Activated CD4-positive, alpha-beta T cell treated with anti-CD3 and anti-CD28 coated beads, Interleukin-2, amount 10 ng/mL, durations not matched to agents 24 days and 14 days (primary cell): ENCODE measurements around the gene RAP1A. TPM values are rescaled to one million over a fixed set of nuclear protein-coding genes. Genes with fewer than 3 reads are reported as not detected.

Experiments
- DNase-seq: peaks from one replicate; pipeline ENCODE4 v3.0.0; 2022
- H3K27ac Mint-ChIP-seq: one replicate; pipeline ENCODE4 v1.8.0; 2022; ENCODE audit warnings: mild to moderate bottlenecking, mixed read lengths
- H3K27me3 Mint-ChIP-seq: one replicate; pipeline ENCODE4 v1.8.0; 2022; ENCODE audit warnings: mixed read lengths
- H3K36me3 Mint-ChIP-seq: one replicate; pipeline ENCODE4 v1.8.0; 2022; ENCODE audit warnings: low read depth, mild to moderate bottlenecking, mixed read lengths
- H3K4me1 Mint-ChIP-seq: one replicate; pipeline ENCODE4 v1.8.0; 2021; ENCODE audit warnings: mixed read lengths
- H3K4me3 Mint-ChIP-seq: one replicate; pipeline ENCODE4 v1.8.0; 2022; ENCODE audit warnings: mild to moderate bottlenecking, moderate library complexity, mixed read lengths
- H3K9me3 Mint-ChIP-seq: one replicate; pipeline ENCODE4 v1.8.0; 2021; ENCODE audit warnings: mixed read lengths
- intact Hi-C: fragments of 100-400 bp; cut with micrococcal nuclease; formaldehyde crosslinking; loops from one replicate; pipeline ENCODE4 v1.15.1; 2023
- total RNA-seq: library from RNA; stranded (reverse); gene quantifications from 2 replicates; pipeline ENCODE4 v1.2.3, GENCODE V29; 2022

Gene RAP1A
- total RNA-seq, 1 donor from 2014 or later = 306 TPM

- Mint-ChIP-seq H3K9me3 (no peaks in the 10 kb centered on the region), H3K27ac (no peak overlapping the region), H3K4me1 (peaks cover 24% of the 10 kb centered on the region), H3K36me3 (peaks cover 60% of the 10 kb centered on the region), H3K27me3 (no peaks in the 10 kb centered on the region), H3K4me3 (no peak overlapping the region)
- intact Hi-C loops = no loop called here
- DNase-seq = no peak
Measured at GRCh38 chr1:111706921-111707320, 87.3 kb downstream of the RAP1A start.

DNA sequence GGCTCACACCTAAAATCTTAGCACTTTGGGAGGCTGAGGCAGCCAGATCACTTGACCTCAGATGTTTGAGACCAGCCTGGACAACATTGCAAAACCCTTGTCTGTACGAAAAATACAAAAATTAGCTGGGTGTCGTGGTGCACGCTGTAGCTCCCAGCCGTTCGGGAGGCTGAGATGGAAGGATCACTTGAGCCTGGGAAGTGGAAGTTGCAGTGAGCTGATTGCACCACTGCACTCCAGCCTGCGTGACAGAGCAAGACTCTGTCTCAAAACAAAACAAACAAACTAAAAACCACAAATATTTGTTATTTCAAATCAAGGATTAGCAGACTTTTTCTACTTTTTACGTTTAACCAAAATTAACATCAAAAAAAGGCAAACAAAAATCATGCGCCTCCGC is 88.3 kb downstream of the RAP1A start:
- Mint-ChIP-seq H3K36me3 (peaks cover 52% of the 10 kb centered on the region), H3K27ac (peak overlapping the region; percentile 72), H3K4me3 (no peak overlapping the region), H3K9me3 (no peaks in the 10 kb centered on the region), H3K4me1 (peaks cover 20% of the 10 kb centered on the region), H3K27me3 (no peaks in the 10 kb centered on the region)
- DNase-seq = no peak
- intact Hi-C loops = no loop called here

GRCh38 chr1:111709986-111710385 is 90.4 kb downstream of the RAP1A start:
- Mint-ChIP-seq H3K9me3 (no peaks in the 10 kb centered on the region), H3K36me3 (peaks cover 49% of the 10 kb centered on the region), H3K4me1 (peaks cover 20% of the 10 kb centered on the region)

DNA sequence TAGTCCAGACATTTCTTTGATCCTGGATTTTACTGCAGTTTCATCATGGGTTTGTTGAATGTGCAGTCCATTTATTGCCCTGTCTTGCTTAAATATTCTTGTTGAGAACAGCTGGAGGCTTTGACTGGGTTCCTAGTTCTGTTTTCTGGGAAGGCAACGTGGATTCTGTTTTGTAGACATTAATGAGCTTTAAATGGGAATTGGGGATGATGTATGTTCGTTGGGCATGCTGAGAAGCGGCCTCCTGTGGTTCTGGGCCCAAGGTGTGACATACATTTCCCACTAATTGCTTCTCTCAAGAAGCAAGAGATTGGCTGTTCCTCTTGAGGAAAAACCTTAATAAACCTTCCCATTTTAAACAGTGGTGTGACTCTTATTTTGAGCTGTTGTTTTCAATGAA is 96.7 kb downstream of the RAP1A start:
- intact Hi-C loops = no loop called here
- DNase-seq = no peak
- Mint-ChIP-seq H3K9me3 (no peaks in the 10 kb centered on the region), H3K27ac (no peak overlapping the region), H3K4me1 (peaks cover 13% of the 10 kb centered on the region), H3K4me3 (no peak overlapping the region), H3K27me3 (no peaks in the 10 kb centered on the region), H3K36me3 (peaks cover 28% of the 10 kb centered on the region)

More at GRCh38 chr1:111709986-111710385, 90.4 kb downstream of the RAP1A start:
- intact Hi-C loops = no loop called here
- peak overlapping the region; percentile 43 for H3K27ac Mint-ChIP-seq
- DNase-seq = no peak
- no peaks in the 10 kb centered on the region for H3K27me3 Mint-ChIP-seq
- H3K4me3 Mint-ChIP-seq = no peak overlapping the region

GRCh38 chr1:111717450-111717849 is 97.9 kb downstream of the RAP1A start:
- no peak for DNase-seq
- Mint-ChIP-seq H3K27me3 (no peaks in the 10 kb centered on the region), H3K9me3 (no peaks in the 10 kb centered on the region), H3K4me1 (peaks cover 13% of the 10 kb centered on the region), H3K4me3 (no peak overlapping the region), H3K36me3 (peaks cover 26% of the 10 kb centered on the region), H3K27ac (no peak overlapping the region)
- intact Hi-C loops = no loop called here

GRCh38 chr1:111719135-111719534 is 99.5 kb downstream of the RAP1A start:
- H3K36me3 Mint-ChIP-seq = peaks cover 24% of the 10 kb centered on the region
- no peak overlapping the region for H3K27ac Mint-ChIP-seq
- DNase-seq = peak; percentile 55
- no peak overlapping the region for H3K4me3 Mint-ChIP-seq
- no peaks in the 10 kb centered on the region for H3K9me3 Mint-ChIP-seq
- H3K27me3 Mint-ChIP-seq = no peaks in the 10 kb centered on the region
- H3K4me1 Mint-ChIP-seq = peaks cover 20% of the 10 kb centered on the region
- intact Hi-C loops = no loop called here

DNA sequence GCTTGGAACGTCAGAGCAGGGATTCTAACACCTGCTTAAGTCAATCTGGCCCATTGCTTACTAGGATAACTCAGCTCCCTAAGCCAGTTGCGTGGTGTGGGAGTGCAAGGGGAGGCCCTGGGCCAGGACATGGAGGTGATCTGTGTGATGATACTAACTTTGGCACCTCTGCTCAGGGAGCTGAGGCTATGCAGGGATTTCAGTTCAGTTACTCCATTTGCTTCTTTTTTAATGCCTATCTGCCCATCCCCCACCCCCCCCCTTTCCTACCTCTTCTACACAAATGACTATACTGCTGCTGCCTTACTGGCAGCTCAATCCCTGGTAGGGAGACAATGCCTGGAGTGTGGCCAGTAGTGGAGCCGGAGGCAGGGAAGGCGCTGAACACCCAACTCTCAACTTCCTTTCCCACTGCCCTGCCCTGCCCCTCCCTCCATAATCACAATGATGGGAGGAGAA is 100.1 kb downstream of the RAP1A start:
- H3K27me3 Mint-ChIP-seq = no peaks in the 10 kb centered on the region
- H3K4me3 Mint-ChIP-seq = no peak overlapping the region
- H3K27ac Mint-ChIP-seq = no peak overlapping the region
- intact Hi-C loops = no loop called here
- no peak for DNase-seq
- no peaks in the 10 kb centered on the region for H3K9me3 Mint-ChIP-seq
- peaks cover 15% of the 10 kb centered on the region for H3K4me1 Mint-ChIP-seq
- H3K36me3 Mint-ChIP-seq = peaks cover 21% of the 10 kb centered on the region

DNA sequence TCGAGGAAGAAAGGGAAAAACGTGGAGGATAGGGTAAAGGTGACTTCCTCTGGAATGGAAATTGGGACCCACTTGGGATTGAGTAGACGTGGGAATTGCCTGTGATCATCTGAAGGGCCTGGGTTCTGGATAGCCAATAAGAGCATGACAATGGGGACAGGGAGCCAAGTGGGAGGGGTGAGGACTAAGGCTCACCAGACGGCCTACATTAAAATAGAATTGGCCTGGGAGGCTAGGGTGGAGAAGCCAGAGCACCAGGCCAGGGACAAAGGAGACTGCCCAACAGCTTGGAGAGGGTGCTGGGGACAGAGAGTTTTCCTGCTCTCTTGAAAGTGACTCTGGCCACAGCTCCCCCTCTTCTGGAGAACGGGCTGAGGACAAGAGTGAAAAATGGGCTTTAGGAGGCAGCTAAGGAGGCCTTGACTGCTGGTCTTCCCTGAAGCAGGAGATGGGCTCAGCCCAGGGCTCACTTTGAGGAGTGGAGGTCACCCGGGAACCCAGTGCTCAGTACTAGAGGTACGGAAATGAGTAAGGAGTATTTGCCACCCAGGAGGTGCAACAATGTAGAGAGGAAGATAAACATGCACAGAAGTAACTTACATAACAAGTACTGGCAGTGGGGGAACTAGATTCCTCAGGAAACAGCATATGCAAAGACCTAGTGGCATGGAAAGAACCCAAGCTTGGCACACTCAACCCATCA is 100.8 kb downstream of the RAP1A start:
- intact Hi-C loops = no loop called here
- Mint-ChIP-seq H3K27ac (peak overlapping the region; percentile 4), H3K9me3 (no peaks in the 10 kb centered on the region), H3K27me3 (no peaks in the 10 kb centered on the region), H3K36me3 (peaks cover 15% of the 10 kb centered on the region), H3K4me3 (no peak overlapping the region), H3K4me1 (peaks cover 15% of the 10 kb centered on the region)
- peak; percentile 59 for DNase-seq

GRCh38 chr1:111720977-111721786 is 101.6 kb downstream of the RAP1A start:
- H3K27me3 Mint-ChIP-seq = no peaks in the 10 kb centered on the region
- H3K9me3 Mint-ChIP-seq = no peaks in the 10 kb centered on the region
- DNase-seq = peak; percentile 55
- intact Hi-C loops = no loop called here
- no peak overlapping the region for H3K4me3 Mint-ChIP-seq
- peaks cover 15% of the 10 kb centered on the region for H3K4me1 Mint-ChIP-seq
- no peak overlapping the region for H3K27ac Mint-ChIP-seq
- H3K36me3 Mint-ChIP-seq = peaks cover 14% of the 10 kb centered on the region

DNA sequence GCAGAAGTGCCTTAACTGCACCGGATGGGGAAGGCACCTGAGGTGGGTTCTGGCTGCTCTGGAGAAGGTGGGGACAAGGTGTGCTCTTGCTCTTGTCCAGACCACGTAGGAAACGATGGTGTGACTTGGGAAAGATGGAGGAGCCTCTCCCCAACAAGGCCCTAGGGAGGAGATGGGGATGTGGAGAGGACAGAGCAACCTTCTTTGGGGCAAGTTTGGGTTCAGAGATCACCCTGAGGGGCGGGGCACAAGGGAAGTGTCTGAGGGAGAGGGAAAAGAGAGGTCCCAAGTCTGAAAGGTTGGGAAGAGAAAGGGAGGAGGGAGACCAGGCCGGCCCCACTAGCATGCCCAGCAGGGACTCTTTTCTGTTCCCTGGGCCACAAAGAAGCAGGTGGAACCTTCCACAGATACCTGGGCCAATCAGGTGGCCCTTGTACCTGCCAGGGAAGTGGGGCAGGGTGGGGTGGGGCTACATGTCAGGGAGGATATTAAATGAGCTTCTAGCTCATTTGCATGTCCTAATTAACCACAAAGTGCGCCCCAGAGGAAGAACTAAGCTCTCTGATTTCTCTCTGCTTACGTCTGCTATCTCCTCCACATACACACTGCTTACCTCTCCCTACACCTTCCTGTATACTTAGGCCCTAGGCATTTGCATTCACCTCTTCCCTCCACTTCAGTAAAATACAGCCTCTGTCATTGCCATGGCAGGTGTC is 103.7 kb downstream of the RAP1A start:
- intact Hi-C loops = no loop called here

GRCh38 chr1:111723871-111724270 is 104.3 kb downstream of the RAP1A start:
- no peaks in the 10 kb centered on the region for H3K9me3 Mint-ChIP-seq

More for the DNA sequence above, 103.7 kb downstream of the RAP1A start:
- Mint-ChIP-seq H3K36me3 (peaks cover 2% of the 10 kb centered on the region), H3K4me3 (no peak overlapping the region), H3K27ac (no peak overlapping the region), H3K9me3 (no peaks in the 10 kb centered on the region), H3K27me3 (no peaks in the 10 kb centered on the region), H3K4me1 (peaks cover 7% of the 10 kb centered on the region)
- DNase-seq = no peak

DNA sequence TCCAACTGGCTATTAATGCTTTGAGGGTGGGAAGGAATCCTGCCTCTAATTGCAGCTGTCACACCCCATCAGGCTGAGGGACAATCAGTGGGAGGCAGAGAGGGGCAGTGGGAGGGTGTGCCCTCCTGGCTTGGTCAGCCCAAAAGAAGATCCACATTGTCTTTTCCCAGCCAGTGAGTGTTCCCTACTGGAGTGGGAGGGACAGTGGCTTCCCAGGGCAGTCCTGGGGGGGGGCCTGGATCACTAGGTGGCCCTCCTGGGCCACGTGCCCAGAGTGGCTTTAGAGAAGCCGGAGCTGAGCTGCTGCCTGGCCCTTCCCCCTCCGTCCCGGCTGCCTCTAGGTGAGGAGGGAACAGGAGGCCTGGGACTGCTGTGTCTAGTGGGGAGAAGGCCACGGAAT is 105.6 kb downstream of the RAP1A start:
- Mint-ChIP-seq H3K36me3 (peaks cover 2% of the 10 kb centered on the region), H3K9me3 (no peaks in the 10 kb centered on the region), H3K27me3 (no peaks in the 10 kb centered on the region), H3K4me1 (peaks cover 7% of the 10 kb centered on the region), H3K4me3 (no peak overlapping the region), H3K27ac (no peak overlapping the region)
- no peak for DNase-seq
- intact Hi-C loops = no loop called here

More at GRCh38 chr1:111723871-111724270, 104.3 kb downstream of the RAP1A start:
- Mint-ChIP-seq H3K27ac (no peak overlapping the region), H3K27me3 (no peaks in the 10 kb centered on the region), H3K36me3 (peaks cover 2% of the 10 kb centered on the region), H3K4me3 (no peak overlapping the region), H3K4me1 (peaks cover 7% of the 10 kb centered on the region)
- no peak for DNase-seq
- intact Hi-C loops = no loop called here

GRCh38 chr1:111727056-111727455 is 107.5 kb downstream of the RAP1A start:
- H3K4me1 Mint-ChIP-seq = peaks cover 7% of the 10 kb centered on the region
- no peaks in the 10 kb centered on the region for H3K27me3 Mint-ChIP-seq
- DNase-seq = no peak
- intact Hi-C loops = no loop called here
- no peaks in the 10 kb centered on the region for H3K9me3 Mint-ChIP-seq
- no peaks in the 10 kb centered on the region for H3K36me3 Mint-ChIP-seq
- no peak overlapping the region for H3K4me3 Mint-ChIP-seq
- no peak overlapping the region for H3K27ac Mint-ChIP-seq
